ENCODE data around the gene GMDS.

The GMDS gene

GRCh38 chr6:1611572-1612298, 633.7 kb downstream of the GMDS start:
- peaks cover 4% of the 10 kb centered on the region; the same call in 1 of the 2 replicates for H3K4me1 ChIP-seq (ENCODE audit: insufficient read depth, low read length)
- no peaks in the 10 kb centered on the region for H3K9me3 ChIP-seq (ENCODE audit: control insufficient read depth, insufficient read depth, low read length)
- H3K36me3 ChIP-seq (ENCODE audit: insufficient read depth, low read length): no peaks in the 10 kb centered on the region
- H3K9ac ChIP-seq (ENCODE audit: low read depth, low read length): peak overlapping the region; percentile 28; the same call in 1 of the 2 replicates

- Histone ChIP-seq H3K4me1 (ENCODE audit: insufficient read depth, low read length) (peaks cover 8% of the 10 kb centered on the region; the same call in 1 of the 2 replicates), H3K9ac (ENCODE audit: low read depth, low read length) (no peak overlapping the region; the same call in 1 of the 2 replicates), H3K36me3 (ENCODE audit: insufficient read depth, low read length) (no peaks in the 10 kb centered on the region), H3K9me3 (ENCODE audit: control insufficient read depth, insufficient read depth, low read length) (no peaks in the 10 kb centered on the region)
These were observed 634.2 kb downstream of the GMDS start for GRCh38 chr6:1611322-1611571.

GRCh38 chr6:1610497-1611321, 634.7 kb downstream of the GMDS start:
- no peaks in the 10 kb centered on the region for H3K36me3 ChIP-seq (ENCODE audit: insufficient read depth, low read length)
- peaks cover 10% of the 10 kb centered on the region; the same call in 1 of the 2 replicates for H3K4me1 ChIP-seq (ENCODE audit: insufficient read depth, low read length)
- H3K9me3 ChIP-seq (ENCODE audit: control insufficient read depth, insufficient read depth, low read length): no peaks in the 10 kb centered on the region
- peak overlapping the region; percentile 37; the same call in 1 of the 2 replicates for H3K9ac ChIP-seq (ENCODE audit: low read depth, low read length)

GRCh38 chr6:1609648-1610496, 635.5 kb downstream of the GMDS start, which contains the start of gene FOXC1:
Gene FOXC1, plus strand, starts transcription at chr6:1609915. Its CDS starts 531 bp downstream, at chr6:1610446.
- no peaks in the 10 kb centered on the region for H3K9me3 ChIP-seq (ENCODE audit: control insufficient read depth, insufficient read depth, low read length)
- peak within 1 kb of the TSS; percentile 48; the same call in 1 of the 2 replicates for H3K9ac ChIP-seq (ENCODE audit: low read depth, low read length)
- H3K36me3 ChIP-seq (ENCODE audit: insufficient read depth, low read length): no peaks in the 10 kb centered on the region
- H3K4me1 ChIP-seq (ENCODE audit: insufficient read depth, low read length): peaks cover 10% of the 10 kb centered on the region; the same call in 1 of the 2 replicates

GRCh38 chr6:1609041-1609647, 636.3 kb downstream of the GMDS start:
- H3K36me3 ChIP-seq (ENCODE audit: insufficient read depth, low read length): no peaks in the 10 kb centered on the region
- peak overlapping the region; percentile 48; the same call in 1 of the 2 replicates for H3K9ac ChIP-seq (ENCODE audit: low read depth, low read length)
- peaks cover 10% of the 10 kb centered on the region; the same call in 1 of the 2 replicates for H3K4me1 ChIP-seq (ENCODE audit: insufficient read depth, low read length)
- H3K9me3 ChIP-seq (ENCODE audit: control insufficient read depth, insufficient read depth, low read length): no peaks in the 10 kb centered on the region

GRCh38 chr6:1608222-1609040, 637.0 kb downstream of the GMDS start:
- H3K9me3 ChIP-seq (ENCODE audit: control insufficient read depth, insufficient read depth, low read length): no peaks in the 10 kb centered on the region
- H3K9ac ChIP-seq (ENCODE audit: low read depth, low read length): peak overlapping the region; percentile 48; the same call in 1 of the 2 replicates
- peaks cover 10% of the 10 kb centered on the region; the same call in 1 of the 2 replicates for H3K4me1 ChIP-seq (ENCODE audit: insufficient read depth, low read length)
- no peaks in the 10 kb centered on the region for H3K36me3 ChIP-seq (ENCODE audit: insufficient read depth, low read length)

- Histone ChIP-seq H3K36me3 (ENCODE audit: insufficient read depth, low read length) (no peaks in the 10 kb centered on the region), H3K4me1 (ENCODE audit: insufficient read depth, low read length) (peaks cover 10% of the 10 kb centered on the region; the same call in 1 of the 2 replicates), H3K9ac (ENCODE audit: low read depth, low read length) (peak overlapping the region; percentile 48; the same call in 1 of the 2 replicates), H3K9me3 (ENCODE audit: control insufficient read depth, insufficient read depth, low read length) (no peaks in the 10 kb centered on the region)
These were observed 637.7 kb downstream of the GMDS start for GRCh38 chr6:1607516-1608221.

- H3K4me1 ChIP-seq (ENCODE audit: insufficient read depth, low read length): peaks cover 10% of the 10 kb centered on the region; the same call in 1 of the 2 replicates
- H3K9me3 ChIP-seq (ENCODE audit: control insufficient read depth, insufficient read depth, low read length): no peaks in the 10 kb centered on the region
- H3K36me3 ChIP-seq (ENCODE audit: insufficient read depth, low read length): no peaks in the 10 kb centered on the region
- peak overlapping the region; percentile 37; the same call in 1 of the 2 replicates for H3K9ac ChIP-seq (ENCODE audit: low read depth, low read length)
These were observed 638.5 kb downstream of the GMDS start for GRCh38 chr6:1606780-1607515.

- Histone ChIP-seq H3K36me3 (ENCODE audit: insufficient read depth, low read length) (no peaks in the 10 kb centered on the region), H3K4me1 (ENCODE audit: insufficient read depth, low read length) (peaks cover 10% of the 10 kb centered on the region; the same call in 1 of the 2 replicates), H3K9ac (ENCODE audit: low read depth, low read length) (peak overlapping the region; percentile 37; the same call in 1 of the 2 replicates), H3K9me3 (ENCODE audit: control insufficient read depth, insufficient read depth, low read length) (no peaks in the 10 kb centered on the region)
These were observed 639.3 kb downstream of the GMDS start for GRCh38 chr6:1605893-1606779.

- peak overlapping the region; percentile 25; the same call in 1 of the 2 replicates for H3K9ac ChIP-seq (ENCODE audit: low read depth, low read length)
- H3K4me1 ChIP-seq (ENCODE audit: insufficient read depth, low read length): peaks cover 10% of the 10 kb centered on the region; the same call in 1 of the 2 replicates
- H3K36me3 ChIP-seq (ENCODE audit: insufficient read depth, low read length): no peaks in the 10 kb centered on the region
- H3K9me3 ChIP-seq (ENCODE audit: control insufficient read depth, insufficient read depth, low read length): no peaks in the 10 kb centered on the region
These were observed 640.2 kb downstream of the GMDS start for GRCh38 chr6:1605004-1605892.
